ENCODE results near the gene HINT2. TPM values are rescaled to one million over a fixed set of nuclear protein-coding genes. Genes with fewer than 3 reads are reported as not detected.
A peak's percentile ranks its signal among the peaks of the same experiment; 100 is the strongest.

The HINT2 gene
- total RNA-seq, 1 donor from 2014 or later = 48.1 TPM

- Mint-ChIP-seq H3K27me3 (ENCODE audit: unreplicated experiment) (peaks cover 19% of the 10 kb centered on the region), H3K9me3 (ENCODE audit: unreplicated experiment) (peaks cover 16% of the 10 kb centered on the region), H3K36me3 (ENCODE audit: unreplicated experiment) (no peaks in the 10 kb centered on the region), H3K4me1 (ENCODE audit: low read depth, unreplicated experiment) (peaks cover 48% of the 10 kb centered on the region), H3K27ac (ENCODE audit: unreplicated experiment) (peak overlapping the region; percentile 96), H3K4me3 (ENCODE audit: unreplicated experiment) (peak overlapping the region; percentile 81)
- peak; percentile 66 for TF ChIP-seq CTCF (IDR thresholded peaks at IDR 0.05; ENCODE audit: partially characterized antibody, unreplicated experiment)
- peak; percentile 78 for DNase-seq
Observed at GRCh38 chr9:35816708-35817107, 1.9 kb upstream of the HINT2 start.

- peaks cover 51% of the 10 kb centered on the region for H3K4me1 Mint-ChIP-seq (ENCODE audit: low read depth, unreplicated experiment)
- peak; percentile 40 for TF ChIP-seq CTCF (IDR thresholded peaks at IDR 0.05; ENCODE audit: partially characterized antibody, unreplicated experiment)
- H3K27ac Mint-ChIP-seq (ENCODE audit: unreplicated experiment) = peak overlapping the region; percentile 86
- H3K4me3 Mint-ChIP-seq (ENCODE audit: unreplicated experiment) = peak overlapping the region; percentile 83
- DNase-seq = peak; percentile 81
- peaks cover 21% of the 10 kb centered on the region for H3K27me3 Mint-ChIP-seq (ENCODE audit: unreplicated experiment)
- no peaks in the 10 kb centered on the region for H3K36me3 Mint-ChIP-seq (ENCODE audit: unreplicated experiment)
- peaks cover 17% of the 10 kb centered on the region for H3K9me3 Mint-ChIP-seq (ENCODE audit: unreplicated experiment)
Observed at GRCh38 chr9:35814106-35814840, 569 bp downstream of the HINT2 start.

- peak overlapping the region; percentile 75 for H3K4me3 Mint-ChIP-seq (ENCODE audit: unreplicated experiment)
Observed at GRCh38 chr9:35813434-35814105, 1.3 kb downstream of the HINT2 start.

GRCh38 chr9:35812025-35812602 is 2.7 kb downstream of the HINT2 start, which contains the start of gene SPAG8:
SPAG8 (minus strand) TSS chr9:35812262; CDS start chr9:35812147, 115 bp downstream.
- peak; percentile 90 for DNase-seq
- peak within 1 kb of the TSS; percentile 75 for H3K4me3 Mint-ChIP-seq (ENCODE audit: unreplicated experiment)

More at GRCh38 chr9:35813434-35814105, 1.3 kb downstream of the HINT2 start:
- H3K27ac Mint-ChIP-seq (ENCODE audit: unreplicated experiment) = peak overlapping the region; percentile 41
- H3K36me3 Mint-ChIP-seq (ENCODE audit: unreplicated experiment) = no peaks in the 10 kb centered on the region
- H3K4me1 Mint-ChIP-seq (ENCODE audit: low read depth, unreplicated experiment) = peaks cover 51% of the 10 kb centered on the region
- peaks cover 17% of the 10 kb centered on the region for H3K9me3 Mint-ChIP-seq (ENCODE audit: unreplicated experiment)
- DNase-seq = no peak
- no peak for TF ChIP-seq CTCF (IDR thresholded peaks at IDR 0.05; ENCODE audit: partially characterized antibody, unreplicated experiment)
- H3K27me3 Mint-ChIP-seq (ENCODE audit: unreplicated experiment) = peaks cover 21% of the 10 kb centered on the region

More at GRCh38 chr9:35812025-35812602, 2.7 kb downstream of the HINT2 start, which contains the start of gene SPAG8:
- Mint-ChIP-seq H3K27me3 (ENCODE audit: unreplicated experiment) (peaks cover 16% of the 10 kb centered on the region), H3K4me1 (ENCODE audit: low read depth, unreplicated experiment) (peaks cover 38% of the 10 kb centered on the region), H3K9me3 (ENCODE audit: unreplicated experiment) (peaks cover 22% of the 10 kb centered on the region), H3K27ac (ENCODE audit: unreplicated experiment) (peak within 1 kb of the TSS; percentile 76), H3K36me3 (ENCODE audit: unreplicated experiment) (no peaks in the 10 kb centered on the region)
- TF ChIP-seq CTCF (IDR thresholded peaks at IDR 0.05; ENCODE audit: partially characterized antibody, unreplicated experiment) = no peak

All from glutamatergic neuron (in vitro differentiated cells).